MM.1S (cell line): Measurements from ENCODE around the gene PLEKHG4.

ENCODE experiments used
- DNase-seq: peaks from one replicate; pipeline ENCODE4 v3.0.0-alpha.2; 2015
- H2AFZ ChIP-seq: fragments of 300-600 bp; sonication (generic); 2 replicates; pipeline ENCODE4 v1.6.0; 2016; ENCODE audit warnings: antibody characterized with exemption, low read length
- H3F3A ChIP-seq: fragments of 300-600 bp; sonication (generic); 2 replicates; pipeline ENCODE4 v1.6.1; 2016; ENCODE audit warnings: mild to moderate bottlenecking, antibody characterized with exemption, low read length, moderate library complexity, mixed read lengths; ENCODE audit not compliant: insufficient read depth
- H3K27ac ChIP-seq: fragments of 300-600 bp; sonication (generic); 2 replicates; pipeline ENCODE4 v1.5.1; 2016; ENCODE audit warnings: mild to moderate bottlenecking, low read length
- H3K27me3 ChIP-seq: fragments of 300-600 bp; sonication (generic); replicated peaks from 2 replicates; pipeline ENCODE4 v1.6.0; 2016; ENCODE audit warnings: low read length; ENCODE audit not compliant: insufficient read depth
- H3K36me3 ChIP-seq: fragments of 300-600 bp; sonication (generic); replicated peaks from 2 replicates; pipeline ENCODE4 v1.6.1; 2016; ENCODE audit warnings: mild to moderate bottlenecking, low read length, mixed read lengths; ENCODE audit not compliant: insufficient read depth
- H3K4me1 ChIP-seq: fragments of 300-600 bp; sonication (generic); 2 replicates; pipeline ENCODE4 v1.6.1; 2016; ENCODE audit warnings: low read length, mixed read lengths
- H3K4me2 ChIP-seq: fragments of 300-600 bp; sonication (generic); 2 replicates; pipeline ENCODE4 v1.6.0; 2016; ENCODE audit warnings: low read depth, low read length
- H3K4me3 ChIP-seq: fragments of 300-600 bp; sonication (generic); 2 replicates; pipeline ENCODE4 v1.5.1; 2016; ENCODE audit warnings: low read length, mixed read lengths
- H3K79me2 ChIP-seq: fragments of 300-600 bp; sonication (generic); 2 replicates; pipeline ENCODE4 v1.6.1; 2016; ENCODE audit warnings: mixed run types, low read length, mixed read lengths
- H3K9ac ChIP-seq: fragments of 300-600 bp; sonication (generic); 2 replicates; pipeline ENCODE4 v1.6.1; 2016; ENCODE audit warnings: low read length, mixed read lengths
- H3K9me2 ChIP-seq: fragments of 300-600 bp; sonication (generic); replicated peaks from 2 replicates; pipeline ENCODE4 v1.6.1; 2016; ENCODE audit warnings: mild to moderate bottlenecking, low read length, mixed read lengths; ENCODE audit not compliant: insufficient read depth
- H3K9me3 ChIP-seq: fragments of 300-600 bp; sonication (generic); replicated peaks from 2 replicates; pipeline ENCODE4 v1.6.1; 2016; ENCODE audit warnings: mild to moderate bottlenecking, low read length, mixed read lengths; ENCODE audit not compliant: insufficient read depth
- H4K20me1 ChIP-seq: fragments of 300-600 bp; sonication (generic); 2 replicates; pipeline ENCODE4 v1.6.1; 2016; ENCODE audit warnings: mild to moderate bottlenecking, low read length, moderate library complexity, mixed read lengths; ENCODE audit not compliant: insufficient read depth
- CTCF ChIP-seq: fragments of 300-600 bp; sonication (generic); IDR thresholded peaks from 2 replicates; pipeline ENCODE4 v1.5.1; 2016; ENCODE audit warnings: antibody characterized with exemption, low read length, mixed read lengths
- EZH2 ChIP-seq: fragments of 300-600 bp; sonication (generic); optimal IDR thresholded peaks from 2 replicates; pipeline ENCODE3; 2017; ENCODE audit warnings: low read depth, mild to moderate bottlenecking, antibody characterized with exemption, low read length, mixed read lengths
- EZH2phosphoT487 ChIP-seq: fragments of 300-600 bp; sonication (generic); IDR thresholded peaks from 2 replicates; pipeline ENCODE4 v1.6.1; 2018; ENCODE audit warnings: antibody characterized with exemption, low read length

PLEKHG4 gene

GRCh38 chr16:67301080-67301782 is 21.9 kb downstream of the PLEKHG4 start:
- no peaks in the 10 kb centered on the region for H3K27me3 ChIP-seq
- H3K9me3 ChIP-seq = no peaks in the 10 kb centered on the region
- no peaks in the 10 kb centered on the region for H3K36me3 ChIP-seq
- no peaks in the 10 kb centered on the region for H3F3A ChIP-seq
- no peak overlapping the region for H2AFZ ChIP-seq
- no peaks in the 10 kb centered on the region for H3K9me2 ChIP-seq
- H3K9ac ChIP-seq = no peak overlapping the region
- no peaks in the 10 kb centered on the region for H4K20me1 ChIP-seq
- no peaks in the 10 kb centered on the region for H3K4me1 ChIP-seq
- no peak overlapping the region for H3K27ac ChIP-seq
- no peak for DNase-seq
- H3K79me2 ChIP-seq = no peaks in the 10 kb centered on the region
- no peak overlapping the region for H3K4me3 ChIP-seq
- TF ChIP-seq CTCF (no peak), EZH2phosphoT487 (no peak), EZH2 (no peak)
- H3K4me2 ChIP-seq = no peak overlapping the region

- no peak for DNase-seq
- H3K4me1 ChIP-seq = no peaks in the 10 kb centered on the region
- no peaks in the 10 kb centered on the region for H3K36me3 ChIP-seq
- H2AFZ ChIP-seq = no peak overlapping the region
- no peak overlapping the region for H3K9ac ChIP-seq
- H3K27ac ChIP-seq = no peak overlapping the region
- no peak overlapping the region for H3K4me3 ChIP-seq
- no peak overlapping the region for H3K4me2 ChIP-seq
- no peaks in the 10 kb centered on the region for H3K27me3 ChIP-seq
- TF ChIP-seq EZH2phosphoT487 = no peak
- no peak for TF ChIP-seq EZH2
- no peak for TF ChIP-seq CTCF
- no peaks in the 10 kb centered on the region for H3K79me2 ChIP-seq
- H3F3A ChIP-seq = no peaks in the 10 kb centered on the region
- H3K9me2 ChIP-seq = no peaks in the 10 kb centered on the region
- H4K20me1 ChIP-seq = no peaks in the 10 kb centered on the region
- H3K9me3 ChIP-seq = no peaks in the 10 kb centered on the region
Measured at GRCh38 chr16:67302076-67302475, 22.7 kb downstream of the PLEKHG4 start.

- Histone ChIP-seq H3K27ac (no peak overlapping the region), H3K4me2 (no peak overlapping the region)
- no peak for DNase-seq
Measured at GRCh38 chr16:67302970-67303369, 23.6 kb downstream of the PLEKHG4 start.

More at GRCh38 chr16:67302970-67303369, 23.6 kb downstream of the PLEKHG4 start:
- Histone ChIP-seq H3K79me2 (no peaks in the 10 kb centered on the region), H2AFZ (no peak overlapping the region), H3F3A (no peaks in the 10 kb centered on the region), H3K9me2 (no peaks in the 10 kb centered on the region), H3K27me3 (no peaks in the 10 kb centered on the region), H3K36me3 (no peaks in the 10 kb centered on the region), H4K20me1 (no peaks in the 10 kb centered on the region), H3K9ac (no peak overlapping the region), H3K4me3 (no peak overlapping the region), H3K9me3 (no peaks in the 10 kb centered on the region), H3K4me1 (no peaks in the 10 kb centered on the region)
- TF ChIP-seq EZH2phosphoT487 = no peak
- no peak for TF ChIP-seq CTCF
- TF ChIP-seq EZH2 = no peak
